ENCODE measurements around the gene KLHL29. TPM values are rescaled to one million over a fixed set of nuclear protein-coding genes. Genes with fewer than 3 reads are reported as not detected.
A peak's percentile ranks its signal among the peaks of the same experiment; 100 is the strongest.

The KLHL29 gene
- total and polyA plus RNA-seq, 2 of the 13 experiments (the other 11 are each of a cell fraction or from before 2014, with no cell fraction given), result 0.01 TPM; not detected in 1

DNA sequence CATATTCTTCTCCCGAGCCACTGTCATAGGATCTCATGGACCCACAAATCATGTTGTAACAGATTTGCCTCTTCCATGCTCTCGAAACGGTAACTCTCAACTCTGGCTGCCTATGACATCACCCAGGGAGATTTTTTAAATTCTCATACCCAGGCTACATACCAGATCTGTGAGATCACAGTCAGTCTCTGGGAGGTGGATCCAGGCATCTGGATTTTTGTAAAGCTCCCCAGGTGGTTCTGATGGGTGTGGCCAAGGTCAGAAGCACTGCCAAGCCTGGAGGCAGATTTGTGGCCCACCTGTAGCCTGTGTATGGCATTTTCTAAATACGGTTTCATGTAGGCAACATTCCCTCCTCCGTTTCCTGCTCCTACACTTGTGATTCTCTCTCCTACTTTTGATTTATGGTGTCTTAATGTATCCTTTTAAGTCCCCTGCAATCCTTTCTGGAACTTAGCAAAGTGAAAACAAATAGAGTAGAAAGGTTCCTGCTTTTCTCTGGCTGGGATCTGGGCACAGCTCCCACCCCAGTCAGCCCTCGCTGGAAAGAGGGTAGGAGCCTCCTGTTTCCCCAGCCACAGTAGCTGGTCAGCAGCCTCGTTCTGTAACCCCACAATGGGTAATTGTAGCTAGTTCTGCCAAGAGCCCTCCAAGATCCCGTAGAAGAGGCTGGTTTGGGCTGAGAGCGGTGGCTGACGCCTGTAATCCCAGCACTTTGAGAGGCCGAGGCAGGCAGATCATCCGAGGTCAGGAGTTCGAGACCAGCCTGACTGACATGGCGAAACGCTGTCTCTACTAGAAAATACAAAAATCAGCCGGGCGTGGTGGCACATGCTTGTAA, 96.2 kb downstream of the KLHL29 start:
- peak; percentile 20 for DNase-seq (ENCODE audit: low spot score)
- Histone ChIP-seq H3K9me3 (ENCODE audit: low read length) (no peaks in the 10 kb centered on the region), H3K36me3 (replicated peaks in 1 of 2; ENCODE audit: control insufficient read depth in 1 of 2, insufficient read depth in 2 of 2, low read length in 2 of 2) (no peaks in the 10 kb centered on the region), H3K4me1 (ENCODE audit: insufficient read depth, low read length) (no peaks in the 10 kb centered on the region), H2AFZ (ENCODE audit: low read length) (no peak overlapping the region), H3K4me2 (ENCODE audit: low read depth, low read length) (no peak overlapping the region), H3K4me3 (replicated peaks in 1 of 3; ENCODE audit: insufficient read depth in 1 of 3, low read depth in 2 of 3, low read length in 3 of 3) (no peak overlapping the region), H3K79me2 (ENCODE audit: insufficient read depth, low read length) (no peaks in the 10 kb centered on the region), H3K9ac (ENCODE audit: insufficient read depth, low read depth, low read length) (no peak overlapping the region), H3K27ac (ENCODE audit: extremely low read length, insufficient read depth, low read length) (no peak overlapping the region), H3K27me3 (ENCODE audit: control insufficient read depth in 1 of 2, insufficient read depth in 2 of 2, low read length in 2 of 2) (no peaks in the 10 kb centered on the region; a peak in 1 of 5 replicates), H4K20me1 (ENCODE audit: insufficient read depth, low read length) (no peaks in the 10 kb centered on the region)
- CTCF ChIA-PET (ENCODE audit: low intra/inter-chr PET ratio, low total read pairs), result no interaction called here
- no peak for FAIRE-seq
- intact Hi-C loops (cut with micrococcal nuclease; ENCODE audit: unreplicated experiment) (no loop called here), in situ Hi-C loops (cut with HindIII; ENCODE audit: extremely low pct_ligation_motif_present, low pct_unique_long_range_greater_than_20kb) (no loop called here)
- no peak for ATAC-seq
- POLR2A ChIA-PET, result no interaction called here
- TF ChIP-seq ZNF652 (CRISPR knock-in tag; IDR thresholded peaks at IDR 0.05; ENCODE audit: borderline replicate concordance, low read depth), result no peak
- TF ChIP-seq CREB1 (IDR thresholded peaks at IDR 0.05), result peak; percentile 66
- TF ChIP-seq CREB1 (CRISPR knock-in tag; IDR thresholded peaks at IDR 0.05), result no peak
- 33% methylated on average over 17 of the region's 17 CpGs for WGBS (ENCODE audit: low lambda C conversion rate)
- BruUV-seq (replicated peaks), result no TSS peak

DNA sequence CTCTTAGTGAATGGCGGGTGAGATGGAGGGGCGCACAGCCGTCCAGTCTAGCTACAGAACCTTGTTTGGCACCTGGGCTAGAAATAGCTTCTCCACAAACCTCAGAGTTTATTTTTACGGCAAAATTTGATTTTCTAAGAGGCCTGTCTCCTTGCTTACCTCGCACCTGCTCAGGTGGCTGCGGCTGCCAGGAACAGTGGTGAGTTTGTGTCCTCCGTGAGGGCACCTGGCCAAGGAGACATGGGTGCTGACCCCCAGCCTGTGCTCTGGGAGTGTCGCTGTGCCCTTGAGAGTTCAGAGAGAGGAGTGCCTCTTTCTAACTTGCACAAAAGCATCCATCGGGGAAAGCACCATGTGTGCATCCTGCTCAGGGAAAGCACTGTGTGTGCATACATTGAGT, 97.2 kb downstream of the KLHL29 start:
- FAIRE-seq (no peak), ATAC-seq (no peak), DNase-seq (ENCODE audit: low spot score) (no peak)
- H2AFZ ChIP-seq (ENCODE audit: low read length), result no peak overlapping the region
- no peak overlapping the region for H3K4me3 ChIP-seq (replicated peaks in 1 of 3; ENCODE audit: insufficient read depth in 1 of 3, low read depth in 2 of 3, low read length in 3 of 3)
- no peaks in the 10 kb centered on the region for H3K4me1 ChIP-seq (ENCODE audit: insufficient read depth, low read length)
- no peaks in the 10 kb centered on the region for H3K36me3 ChIP-seq (replicated peaks in 1 of 2; ENCODE audit: control insufficient read depth in 1 of 2, insufficient read depth in 2 of 2, low read length in 2 of 2)
- WGBS (ENCODE audit: low lambda C conversion rate), result 67% methylated on average over 9 of the region's 9 CpGs
- no peaks in the 10 kb centered on the region for H3K9me3 ChIP-seq (ENCODE audit: low read length)
- no peaks in the 10 kb centered on the region for H4K20me1 ChIP-seq (ENCODE audit: insufficient read depth, low read length)
- no peak overlapping the region for H3K4me2 ChIP-seq (ENCODE audit: low read depth, low read length)
- H3K9ac ChIP-seq (ENCODE audit: insufficient read depth, low read depth, low read length), result no peak overlapping the region
- no peaks in the 10 kb centered on the region; a peak in 1 of 5 replicates for H3K27me3 ChIP-seq (ENCODE audit: control insufficient read depth in 1 of 2, insufficient read depth in 2 of 2, low read length in 2 of 2)
- ChIA-PET POLR2A (no interaction called here), CTCF (ENCODE audit: low intra/inter-chr PET ratio, low total read pairs) (no interaction called here)
- intact Hi-C loops (cut with micrococcal nuclease; ENCODE audit: unreplicated experiment) (no loop called here), in situ Hi-C loops (cut with HindIII; ENCODE audit: extremely low pct_ligation_motif_present, low pct_unique_long_range_greater_than_20kb) (no loop called here)
- H3K27ac ChIP-seq (ENCODE audit: extremely low read length, insufficient read depth, low read length), result no peak overlapping the region
- BruUV-seq (replicated peaks), result no TSS peak
- H3K79me2 ChIP-seq (ENCODE audit: insufficient read depth, low read length), result no peaks in the 10 kb centered on the region
- no peak for TF ChIP-seq IKZF4 (CRISPR knock-in tag; IDR thresholded peaks at IDR 0.05; ENCODE audit: borderline replicate concordance, low read depth, not compliant biosample characterization)
- TF ChIP-seq ATF7-NPFF (CRISPR knock-in tag; IDR thresholded peaks at IDR 0.05; ENCODE audit: low read depth), result no peak
- TF ChIP-seq ZBTB21 (CRISPR knock-in tag; IDR thresholded peaks at IDR 0.05), result no peak
- TF ChIP-seq ZBTB7B (CRISPR knock-in tag; IDR thresholded peaks at IDR 0.05), result no peak
- TF ChIP-seq, protein P1, sequence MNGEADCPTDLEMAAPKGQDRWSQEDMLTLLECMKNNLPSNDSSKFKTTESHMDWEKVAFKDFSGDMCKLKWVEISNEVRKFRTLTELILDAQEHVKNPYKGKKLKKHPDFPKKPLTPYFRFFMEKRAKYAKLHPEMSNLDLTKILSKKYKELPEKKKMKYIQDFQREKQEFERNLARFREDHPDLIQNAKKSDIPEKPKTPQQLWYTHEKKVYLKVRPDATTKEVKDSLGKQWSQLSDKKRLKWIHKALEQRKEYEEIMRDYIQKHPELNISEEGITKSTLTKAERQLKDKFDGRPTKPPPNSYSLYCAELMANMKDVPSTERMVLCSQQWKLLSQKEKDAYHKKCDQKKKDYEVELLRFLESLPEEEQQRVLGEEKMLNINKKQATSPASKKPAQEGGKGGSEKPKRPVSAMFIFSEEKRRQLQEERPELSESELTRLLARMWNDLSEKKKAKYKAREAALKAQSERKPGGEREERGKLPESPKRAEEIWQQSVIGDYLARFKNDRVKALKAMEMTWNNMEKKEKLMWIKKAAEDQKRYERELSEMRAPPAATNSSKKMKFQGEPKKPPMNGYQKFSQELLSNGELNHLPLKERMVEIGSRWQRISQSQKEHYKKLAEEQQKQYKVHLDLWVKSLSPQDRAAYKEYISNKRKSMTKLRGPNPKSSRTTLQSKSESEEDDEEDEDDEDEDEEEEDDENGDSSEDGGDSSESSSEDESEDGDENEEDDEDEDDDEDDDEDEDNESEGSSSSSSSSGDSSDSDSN (CRISPR knock-in tag; IDR thresholded peaks at IDR 0.05), result no peak
- TF ChIP-seq, protein P2, sequence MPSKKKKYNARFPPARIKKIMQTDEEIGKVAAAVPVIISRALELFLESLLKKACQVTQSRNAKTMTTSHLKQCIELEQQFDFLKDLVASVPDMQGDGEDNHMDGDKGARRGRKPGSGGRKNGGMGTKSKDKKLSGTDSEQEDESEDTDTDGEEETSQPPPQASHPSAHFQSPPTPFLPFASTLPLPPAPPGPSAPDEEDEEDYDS (CRISPR knock-in tag; IDR thresholded peaks at IDR 0.05), result no peak
- TF ChIP-seq, protein P3, sequence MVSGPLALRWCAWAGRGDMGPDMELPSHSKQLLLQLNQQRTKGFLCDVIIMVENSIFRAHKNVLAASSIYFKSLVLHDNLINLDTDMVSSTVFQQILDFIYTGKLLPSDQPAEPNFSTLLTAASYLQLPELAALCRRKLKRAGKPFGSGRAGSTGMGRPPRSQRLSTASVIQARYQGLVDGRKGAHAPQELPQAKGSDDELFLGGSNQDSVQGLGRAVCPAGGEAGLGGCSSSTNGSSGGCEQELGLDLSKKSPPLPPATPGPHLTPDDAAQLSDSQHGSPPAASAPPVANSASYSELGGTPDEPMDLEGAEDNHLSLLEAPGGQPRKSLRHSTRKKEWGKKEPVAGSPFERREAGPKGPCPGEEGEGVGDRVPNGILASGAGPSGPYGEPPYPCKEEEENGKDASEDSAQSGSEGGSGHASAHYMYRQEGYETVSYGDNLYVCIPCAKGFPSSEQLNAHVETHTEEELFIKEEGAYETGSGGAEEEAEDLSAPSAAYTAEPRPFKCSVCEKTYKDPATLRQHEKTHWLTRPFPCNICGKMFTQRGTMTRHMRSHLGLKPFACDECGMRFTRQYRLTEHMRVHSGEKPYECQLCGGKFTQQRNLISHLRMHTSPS (CRISPR knock-in tag; IDR thresholded peaks at IDR 0.05; ENCODE audit: low read depth), result no peak
- TF ChIP-seq FOXK2 (IDR thresholded peaks at IDR 0.05), result no peak
- TF ChIP-seq ZSCAN9 (CRISPR knock-in tag; IDR thresholded peaks at IDR 0.05; ENCODE audit: borderline replicate concordance), result no peak
- no peak for TF ChIP-seq RXRB (CRISPR knock-in tag; IDR thresholded peaks at IDR 0.05; ENCODE audit: borderline replicate concordance)
- TF ChIP-seq ZNF20 (CRISPR knock-in tag; IDR thresholded peaks at IDR 0.05), result no peak

Measured in HepG2 (cell line).